Nucleus accumbens (tissue), 56 donors: ENCODE data around the gene ANKS1A.
A peak's percentile ranks its signal among the peaks of the same experiment; 100 is the strongest.

ENCODE experiments used
- DNase-seq, 56 donors: peaks; one replicate each; lab custom pipeline; 2025; lab: John Stamatoyannopoulos, UW

Gene ANKS1A

GRCh38 chr6:35078896-35079295 is 189.8 kb downstream of the ANKS1A start:
- DNase-seq: no peak

GRCh38 chr6:35079311-35080000 is 190.4 kb downstream of the ANKS1A start:
- no peak for DNase-seq

GRCh38 chr6:35080016-35080680 is 191.1 kb downstream of the ANKS1A start:
- no peak for DNase-seq

- no peak for DNase-seq
Observed at GRCh38 chr6:35080821-35081425, 191.9 kb downstream of the ANKS1A start.

- DNase-seq: peak in 1 of 56 donors; percentile 16
Observed at GRCh38 chr6:35081426-35081851, 192.4 kb downstream of the ANKS1A start.

GRCh38 chr6:35082046-35082732 is 193.1 kb downstream of the ANKS1A start:
- DNase-seq: no peak

GRCh38 chr6:35082733-35083403 is 193.8 kb downstream of the ANKS1A start:
- no peak for DNase-seq

GRCh38 chr6:35083507-35083906 is 194.5 kb downstream of the ANKS1A start:
- no peak for DNase-seq

GRCh38 chr6:35084041-35084491 is 195.0 kb downstream of the ANKS1A start:
- peak in 22 of 56 donors; percentile 10 to 72 (median 32) for DNase-seq

GRCh38 chr6:35084511-35085203 is 195.6 kb downstream of the ANKS1A start:
- DNase-seq: no peak

- no peak for DNase-seq
Observed at GRCh38 chr6:35085359-35086281, 196.6 kb downstream of the ANKS1A start.

- no peak for DNase-seq
Observed at GRCh38 chr6:35086282-35086632, 197.2 kb downstream of the ANKS1A start.

- no peak for DNase-seq
Observed at GRCh38 chr6:35086636-35087360, 197.7 kb downstream of the ANKS1A start.

- DNase-seq: no peak
Observed at GRCh38 chr6:35087361-35088280, 198.6 kb downstream of the ANKS1A start.

GRCh38 chr6:35088281-35089215 is 199.5 kb downstream of the ANKS1A start:
- no peak for DNase-seq
